Measurements from ENCODE around the gene POLD2.

POLD2 gene

GRCh38 chr7:44066494-44067063 is 56.8 kb downstream of the POLD2 start:
- Histone ChIP-seq H3K4me1 (ENCODE audit: control insufficient read depth, insufficient read depth, low read length) (peaks cover 17% of the 10 kb centered on the region), H3K36me3 (ENCODE audit: control insufficient read depth, insufficient read depth, low read length) (peaks cover 6% of the 10 kb centered on the region), H3K9ac (ENCODE audit: low read depth, low read length) (no peak overlapping the region), H3K9me3 (ENCODE audit: control insufficient read depth, insufficient read depth, low read length) (no peaks in the 10 kb centered on the region), H3K4me3 (ENCODE audit: low read depth, low read length) (peak overlapping the region; percentile 55), H3K27me3 (ENCODE audit: control insufficient read depth, insufficient read depth, low read length) (peaks cover 6% of the 10 kb centered on the region)

- H3K36me3 ChIP-seq (ENCODE audit: control insufficient read depth, insufficient read depth, low read length): peaks cover 9% of the 10 kb centered on the region
- H3K9ac ChIP-seq (ENCODE audit: low read depth, low read length): no peak overlapping the region
- peaks cover 6% of the 10 kb centered on the region for H3K27me3 ChIP-seq (ENCODE audit: control insufficient read depth, insufficient read depth, low read length)
- peak overlapping the region; percentile 55 for H3K4me3 ChIP-seq (ENCODE audit: low read depth, low read length)
- peaks cover 17% of the 10 kb centered on the region for H3K4me1 ChIP-seq (ENCODE audit: control insufficient read depth, insufficient read depth, low read length)
- H3K9me3 ChIP-seq (ENCODE audit: control insufficient read depth, insufficient read depth, low read length): no peaks in the 10 kb centered on the region
These were observed 57.3 kb downstream of the POLD2 start for GRCh38 chr7:44066111-44066460.

- Histone ChIP-seq H3K36me3 (ENCODE audit: control insufficient read depth, insufficient read depth, low read length) (peaks cover 9% of the 10 kb centered on the region), H3K27me3 (ENCODE audit: control insufficient read depth, insufficient read depth, low read length) (peaks cover 6% of the 10 kb centered on the region), H3K9me3 (ENCODE audit: control insufficient read depth, insufficient read depth, low read length) (no peaks in the 10 kb centered on the region), H3K4me1 (ENCODE audit: control insufficient read depth, insufficient read depth, low read length) (peaks cover 17% of the 10 kb centered on the region), H3K9ac (ENCODE audit: low read depth, low read length) (no peak within 1 kb of the TSS), H3K4me3 (ENCODE audit: low read depth, low read length) (peak within 1 kb of the TSS; percentile 55)
These were observed 57.8 kb downstream of the POLD2 start, which contains the start of gene PGAM2 for GRCh38 chr7:44065431-44066110. Gene PGAM2, minus strand, starts transcription at chr7:44065567. Its CDS starts 38 bp downstream, at chr7:44065529.

GRCh38 chr7:44064791-44065430 is 58.4 kb downstream of the POLD2 start:
- H3K27me3 ChIP-seq (ENCODE audit: control insufficient read depth, insufficient read depth, low read length): peaks cover 6% of the 10 kb centered on the region
- no peak overlapping the region for H3K9ac ChIP-seq (ENCODE audit: low read depth, low read length)
- peaks cover 17% of the 10 kb centered on the region for H3K4me1 ChIP-seq (ENCODE audit: control insufficient read depth, insufficient read depth, low read length)
- no peaks in the 10 kb centered on the region for H3K9me3 ChIP-seq (ENCODE audit: control insufficient read depth, insufficient read depth, low read length)
- peaks cover 11% of the 10 kb centered on the region for H3K36me3 ChIP-seq (ENCODE audit: control insufficient read depth, insufficient read depth, low read length)
- peak overlapping the region; percentile 55 for H3K4me3 ChIP-seq (ENCODE audit: low read depth, low read length)

Measured in iPS-15b (cell line).